PFSK-1 (cell line): ENCODE measurements around the gene CARD10.

Experiments
- FOXP2 ChIP-seq: optimal IDR thresholded peaks from 2 replicates; pipeline ENCODE3; 2011; ENCODE audit warnings: borderline replicate concordance, control low read depth, inconsistent platforms; ENCODE audit not compliant: insufficient read depth; ENCODE audit errors: extremely low read length, extremely low read depth
- POLR2AphosphoS5 ChIP-seq: IDR thresholded peaks from 2 replicates; pipeline ENCODE4 v1.6.1; 2012; ENCODE audit warnings: low read depth, mild to moderate bottlenecking, control low read depth, low read length, moderate library complexity
- SIN3A ChIP-seq: IDR thresholded peaks from 2 replicates; pipeline ENCODE4 v1.6.1; 2012; ENCODE audit warnings: mild to moderate bottlenecking, low read length, moderate library complexity, borderline replicate concordance; ENCODE audit not compliant: insufficient read depth
- TAF1 ChIP-seq: IDR thresholded peaks from 2 replicates; pipeline ENCODE4 v1.6.1; 2012; ENCODE audit warnings: low read length, control low read depth, borderline replicate concordance; ENCODE audit not compliant: insufficient read depth
- TF ChIP-seq, protein P1 (sequence below), 2 experiments: IDR thresholded peaks; 2 replicates each; pipeline versions ENCODE4 v1.6.1 to v1.8.0; 2011 to 2012; ENCODE audit warnings: low read depth in 2 of 2, low read length in 2 of 2, control low read depth in 1 of 2, inconsistent platforms in 1 of 2, mild to moderate bottlenecking in 1 of 2, moderate library complexity in 1 of 2; ENCODE audit not compliant: insufficient read depth in 1 of 2

The CARD10 gene

DNA sequence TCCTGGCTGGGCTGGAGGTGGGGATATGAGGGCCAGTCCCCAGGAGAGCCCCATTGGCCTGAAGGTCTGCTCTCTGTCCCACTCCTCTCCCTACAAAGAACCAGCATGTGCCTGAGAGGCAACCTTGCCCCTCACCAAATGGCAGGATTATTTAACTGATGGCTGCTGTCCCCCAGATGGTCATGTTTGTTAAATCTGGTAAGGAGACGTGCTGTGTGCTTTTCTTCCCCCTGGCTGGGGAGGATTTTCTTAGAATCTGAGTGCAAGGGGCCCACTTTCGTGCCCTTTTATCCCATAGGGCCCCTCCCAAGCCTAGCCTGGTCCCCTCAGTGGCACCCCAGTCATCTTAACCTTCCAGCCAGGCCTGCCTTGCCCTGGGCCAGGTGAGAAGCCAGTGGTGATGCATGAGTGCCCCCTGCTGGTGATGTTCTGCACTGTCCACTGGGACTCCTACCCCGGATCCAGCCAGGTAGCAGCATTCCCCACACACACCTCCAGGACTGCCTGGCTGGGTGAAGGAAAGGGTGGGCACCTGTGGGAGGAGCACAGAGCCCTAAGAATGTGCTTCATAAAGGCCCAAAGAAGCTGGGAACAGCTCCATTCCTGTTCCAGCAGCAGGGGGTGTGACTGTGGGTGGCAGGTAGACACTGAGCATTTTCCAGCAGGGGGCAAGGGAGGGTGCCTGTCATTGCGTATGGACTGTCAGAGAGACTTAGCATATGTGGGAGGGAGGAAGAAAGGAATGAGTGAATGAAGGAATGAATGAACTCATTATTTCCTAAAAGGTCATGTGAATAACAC lies 61.9 kb downstream of the CARD10 start:
- TF ChIP-seq SIN3A (no peak), TAF1 (no peak), FOXP2 (no peak), POLR2AphosphoS5 (no peak)
- TF ChIP-seq, protein P1, sequence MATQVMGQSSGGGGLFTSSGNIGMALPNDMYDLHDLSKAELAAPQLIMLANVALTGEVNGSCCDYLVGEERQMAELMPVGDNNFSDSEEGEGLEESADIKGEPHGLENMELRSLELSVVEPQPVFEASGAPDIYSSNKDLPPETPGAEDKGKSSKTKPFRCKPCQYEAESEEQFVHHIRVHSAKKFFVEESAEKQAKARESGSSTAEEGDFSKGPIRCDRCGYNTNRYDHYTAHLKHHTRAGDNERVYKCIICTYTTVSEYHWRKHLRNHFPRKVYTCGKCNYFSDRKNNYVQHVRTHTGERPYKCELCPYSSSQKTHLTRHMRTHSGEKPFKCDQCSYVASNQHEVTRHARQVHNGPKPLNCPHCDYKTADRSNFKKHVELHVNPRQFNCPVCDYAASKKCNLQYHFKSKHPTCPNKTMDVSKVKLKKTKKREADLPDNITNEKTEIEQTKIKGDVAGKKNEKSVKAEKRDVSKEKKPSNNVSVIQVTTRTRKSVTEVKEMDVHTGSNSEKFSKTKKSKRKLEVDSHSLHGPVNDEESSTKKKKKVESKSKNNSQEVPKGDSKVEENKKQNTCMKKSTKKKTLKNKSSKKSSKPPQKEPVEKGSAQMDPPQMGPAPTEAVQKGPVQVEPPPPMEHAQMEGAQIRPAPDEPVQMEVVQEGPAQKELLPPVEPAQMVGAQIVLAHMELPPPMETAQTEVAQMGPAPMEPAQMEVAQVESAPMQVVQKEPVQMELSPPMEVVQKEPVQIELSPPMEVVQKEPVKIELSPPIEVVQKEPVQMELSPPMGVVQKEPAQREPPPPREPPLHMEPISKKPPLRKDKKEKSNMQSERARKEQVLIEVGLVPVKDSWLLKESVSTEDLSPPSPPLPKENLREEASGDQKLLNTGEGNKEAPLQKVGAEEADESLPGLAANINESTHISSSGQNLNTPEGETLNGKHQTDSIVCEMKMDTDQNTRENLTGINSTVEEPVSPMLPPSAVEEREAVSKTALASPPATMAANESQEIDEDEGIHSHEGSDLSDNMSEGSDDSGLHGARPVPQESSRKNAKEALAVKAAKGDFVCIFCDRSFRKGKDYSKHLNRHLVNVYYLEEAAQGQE (IDR thresholded peaks at IDR 0.05; ENCODE audit: insufficient read depth in 1 of 2, low read depth in 2 of 2, low read length in 2 of 2) = no peak

DNA sequence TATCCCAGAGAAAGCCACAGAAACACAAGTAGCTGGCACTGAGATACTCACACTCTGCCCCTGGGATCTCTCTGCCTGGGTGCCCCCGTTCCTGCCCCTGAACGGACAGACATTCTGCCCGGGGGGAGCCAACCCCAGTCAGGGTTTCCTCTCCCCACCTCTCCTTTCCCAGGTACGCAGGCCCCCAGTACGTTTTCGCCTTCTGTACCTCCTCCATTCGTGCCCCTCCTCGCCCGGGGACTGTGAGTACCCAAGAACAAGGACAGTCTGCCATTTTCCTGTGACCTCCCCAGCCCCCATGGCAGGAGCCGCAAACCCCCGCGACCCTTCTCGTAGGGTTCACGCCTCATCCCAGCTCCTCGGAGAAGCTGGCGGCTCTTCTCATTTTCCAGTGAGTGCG lies 62.9 kb downstream of the CARD10 start:
- TF ChIP-seq TAF1 (no peak), SIN3A (no peak), POLR2AphosphoS5 (no peak), FOXP2 (no peak)
- TF ChIP-seq, protein P1 (IDR thresholded peaks at IDR 0.05; ENCODE audit: insufficient read depth in 1 of 2, low read depth in 2 of 2, low read length in 2 of 2) = no peak

DNA sequence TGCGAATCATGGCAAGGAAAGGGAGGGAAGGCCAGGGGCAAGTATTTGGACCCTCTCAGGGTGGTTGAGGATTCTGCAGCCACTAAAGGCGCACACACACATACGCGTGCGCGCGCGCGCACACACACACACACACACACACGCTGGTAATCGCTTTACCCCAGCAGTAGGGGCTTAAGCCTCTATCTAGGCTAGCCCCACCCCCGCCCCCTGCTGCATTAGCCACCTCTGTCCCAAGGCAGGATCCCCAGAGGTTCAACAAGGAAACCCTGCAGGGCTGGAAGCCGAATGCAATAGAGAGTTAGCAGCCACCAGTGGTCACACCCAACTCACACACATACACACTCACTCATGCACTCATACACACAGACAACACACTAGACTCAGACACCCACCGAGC lies 63.3 kb downstream of the CARD10 start:
- TF ChIP-seq TAF1 (no peak), POLR2AphosphoS5 (no peak), FOXP2 (no peak), SIN3A (no peak)
- TF ChIP-seq, protein P1 (IDR thresholded peaks at IDR 0.05; ENCODE audit: insufficient read depth in 1 of 2, low read depth in 2 of 2, low read length in 2 of 2) = no peak

DNA sequence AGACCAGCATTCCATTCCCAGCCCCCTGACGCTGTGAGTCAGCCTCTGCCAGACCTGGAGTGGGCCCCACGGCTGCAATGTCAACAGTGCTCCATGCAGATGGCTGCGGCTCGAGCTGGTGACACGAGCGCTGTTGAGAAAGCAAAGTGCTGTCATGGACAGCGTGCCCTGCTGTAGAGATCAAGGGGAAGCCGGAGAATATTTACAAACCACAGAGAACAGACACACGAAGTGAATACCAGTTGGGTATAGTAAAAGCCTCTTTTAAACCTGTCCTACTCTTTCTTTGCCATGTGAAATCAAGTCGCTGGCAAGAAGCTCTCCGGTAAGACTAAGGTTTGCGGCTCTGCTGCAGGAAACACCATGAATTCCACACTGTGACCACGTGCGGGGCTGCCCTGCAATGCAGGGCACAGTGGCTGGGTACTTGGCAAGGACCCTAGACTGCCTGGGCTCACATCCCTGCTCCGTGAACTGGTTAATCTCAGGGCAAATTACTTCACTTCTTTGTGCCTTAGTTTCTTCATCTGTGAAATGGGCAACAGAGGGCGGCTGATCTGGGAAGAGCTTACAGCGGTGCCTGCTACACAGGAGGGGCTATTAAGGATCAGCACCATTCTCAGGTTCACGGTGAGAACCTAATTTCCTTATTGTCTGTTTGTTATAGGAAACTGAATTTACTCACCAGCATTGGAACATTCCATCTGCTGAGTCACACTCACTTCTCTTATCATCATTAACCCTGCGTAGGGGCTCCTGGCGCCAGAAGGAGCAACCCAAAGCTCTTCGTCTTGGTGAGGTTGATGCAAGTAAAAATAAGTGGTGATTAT lies 64.1 kb downstream of the CARD10 start:
- TF ChIP-seq TAF1 (no peak), POLR2AphosphoS5 (no peak), FOXP2 (no peak), SIN3A (no peak)
- TF ChIP-seq, protein P1 (IDR thresholded peaks at IDR 0.05; ENCODE audit: insufficient read depth in 1 of 2, low read depth in 2 of 2, low read length in 2 of 2) = no peak
